ENCODE data around the gene LRRC4C. TPM values are rescaled to one million over a fixed set of nuclear protein-coding genes. Genes with fewer than 3 reads are reported as not detected.

The LRRC4C gene
- total RNA-seq, 2 donors from 2014 or later: 0.95 to 3.2 TPM

DNA sequence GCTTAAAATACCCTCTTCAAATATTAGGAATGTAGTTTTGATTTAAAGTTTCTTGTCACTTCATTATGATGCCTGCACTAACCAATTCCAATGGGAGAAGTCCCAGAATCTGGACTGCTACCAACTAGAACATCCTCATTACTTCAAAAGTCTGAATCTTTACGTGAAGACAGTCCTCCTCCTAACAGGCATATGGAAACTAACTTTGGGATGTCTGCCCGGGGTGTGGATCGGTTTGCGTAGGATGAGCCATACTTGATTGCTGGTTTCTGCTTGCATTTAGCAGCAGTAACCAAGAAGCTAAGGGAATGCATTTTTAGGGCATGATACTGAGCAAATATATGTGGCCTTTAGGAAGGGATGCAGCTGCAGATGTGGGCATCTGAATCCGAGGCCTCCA is 177.1 kb downstream of the LRRC4C start:
- H3K9me3 ChIP-seq: no peaks in the 10 kb centered on the region
- H3K4me3 ChIP-seq: no peak overlapping the region
- H3K4me1 ChIP-seq (ENCODE audit: control insufficient read depth in 1 of 2, low read depth in 2 of 2): no peaks in the 10 kb centered on the region
- TF ChIP-seq CTCF (IDR thresholded peaks at IDR 0.05): no peak
- ATAC-seq (ENCODE audit: insufficient number of reproducible peaks, low FRiP score, low read depth) (no peak), DNase-seq (ENCODE audit: low spot score) (no peak)
- no peaks in the 10 kb centered on the region for H3K36me3 ChIP-seq
- H3K27ac ChIP-seq: no peak overlapping the region
- H3K27me3 ChIP-seq (replicated peaks; ENCODE audit: insufficient read depth): no peaks in the 10 kb centered on the region

- DNase-seq (ENCODE audit: low spot score): no peak
- Histone ChIP-seq H3K4me3 (no peak overlapping the region), H3K9me3 (no peaks in the 10 kb centered on the region), H3K27ac (no peak overlapping the region), H3K27me3 (replicated peaks; ENCODE audit: insufficient read depth) (no peaks in the 10 kb centered on the region), H3K36me3 (no peaks in the 10 kb centered on the region), H3K4me1 (ENCODE audit: control insufficient read depth in 1 of 2, low read depth in 2 of 2) (no peaks in the 10 kb centered on the region)
- no peak for TF ChIP-seq CTCF (IDR thresholded peaks at IDR 0.05)
- no peak for ATAC-seq (ENCODE audit: insufficient number of reproducible peaks, low FRiP score, low read depth)
Measured at GRCh38 chr11:41281131-41281742, 178.2 kb downstream of the LRRC4C start.

DNA sequence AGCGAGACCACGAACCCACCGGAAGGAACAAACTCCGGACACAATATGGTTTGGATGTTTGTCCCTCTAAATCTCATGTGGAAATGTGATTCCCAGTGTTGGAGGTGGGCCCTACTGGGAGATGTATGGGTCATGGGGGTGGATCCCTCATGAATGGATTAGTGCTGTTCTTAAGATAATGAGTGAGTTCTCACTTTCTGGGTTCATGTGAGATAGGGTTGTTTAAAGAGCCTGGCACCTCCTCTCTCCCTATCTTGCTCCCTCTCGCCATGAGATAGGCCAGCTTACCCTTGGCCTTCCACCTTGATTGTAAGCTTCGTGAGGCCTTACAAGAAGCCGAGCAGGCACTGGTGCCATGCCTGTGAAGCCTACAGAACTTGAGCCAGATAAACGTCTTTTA is 184.6 kb downstream of the LRRC4C start:
- ATAC-seq (ENCODE audit: insufficient number of reproducible peaks, low FRiP score, low read depth): no peak
- H3K9me3 ChIP-seq: no peaks in the 10 kb centered on the region

DNA sequence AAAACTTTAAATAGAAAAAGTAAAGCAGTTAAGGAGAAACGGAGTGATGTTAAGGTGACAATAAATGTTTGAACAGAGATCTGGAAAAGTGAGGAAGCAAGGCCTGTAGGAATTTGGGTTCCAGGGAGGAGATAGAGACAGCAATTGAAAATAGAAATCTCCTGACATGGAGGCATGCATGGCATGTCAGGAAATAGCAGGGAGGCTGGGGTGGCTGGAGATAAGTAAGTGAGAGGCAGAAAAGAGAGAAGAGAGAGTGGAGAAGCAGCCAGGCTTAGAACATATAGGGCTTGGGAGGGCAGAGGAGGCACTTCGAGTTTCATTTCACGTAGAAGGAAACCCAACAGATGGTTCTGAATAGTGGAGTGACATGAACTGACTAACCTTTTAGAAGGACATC is 185.5 kb downstream of the LRRC4C start:
- H3K4me3 ChIP-seq: no peak overlapping the region
- H3K27ac ChIP-seq: no peak overlapping the region
- no peak for DNase-seq (ENCODE audit: low spot score)
- H3K4me1 ChIP-seq (ENCODE audit: control insufficient read depth in 1 of 2, low read depth in 2 of 2): no peaks in the 10 kb centered on the region
- TF ChIP-seq CTCF (IDR thresholded peaks at IDR 0.05): no peak
- H3K36me3 ChIP-seq: no peaks in the 10 kb centered on the region
- H3K27me3 ChIP-seq (replicated peaks; ENCODE audit: insufficient read depth): no peaks in the 10 kb centered on the region
- no peak for ATAC-seq (ENCODE audit: insufficient number of reproducible peaks, low FRiP score, low read depth)
- H3K9me3 ChIP-seq: no peaks in the 10 kb centered on the region

More for the DNA sequence above, 184.6 kb downstream of the LRRC4C start:
- Histone ChIP-seq H3K4me1 (ENCODE audit: control insufficient read depth in 1 of 2, low read depth in 2 of 2) (no peaks in the 10 kb centered on the region), H3K4me3 (no peak overlapping the region), H3K27me3 (replicated peaks; ENCODE audit: insufficient read depth) (no peaks in the 10 kb centered on the region), H3K27ac (no peak overlapping the region), H3K36me3 (no peaks in the 10 kb centered on the region)
- no peak for TF ChIP-seq CTCF (IDR thresholded peaks at IDR 0.05)
- DNase-seq (ENCODE audit: low spot score): no peak

GRCh38 chr11:41267451-41267850 is 192.0 kb downstream of the LRRC4C start:
- H3K4me3 ChIP-seq: no peak overlapping the region
- no peaks in the 10 kb centered on the region for H3K9me3 ChIP-seq
- no peak for ATAC-seq (ENCODE audit: insufficient number of reproducible peaks, low FRiP score, low read depth)

More at GRCh38 chr11:41267451-41267850, 192.0 kb downstream of the LRRC4C start:
- TF ChIP-seq CTCF (IDR thresholded peaks at IDR 0.05): no peak
- no peaks in the 10 kb centered on the region for H3K4me1 ChIP-seq (ENCODE audit: control insufficient read depth in 1 of 2, low read depth in 2 of 2)
- H3K36me3 ChIP-seq: no peaks in the 10 kb centered on the region
- H3K27me3 ChIP-seq (replicated peaks; ENCODE audit: insufficient read depth): no peaks in the 10 kb centered on the region
- H3K27ac ChIP-seq: no peak overlapping the region
- DNase-seq (ENCODE audit: low spot score): no peak
